Suppressor macrophage treated with lipopolysaccharide for 4 hours (primary cell): ENCODE measurements around the gene SAP30L.

Experiments
- DNase-seq: peaks from one replicate; pipeline ENCODE4 v3.0.0-alpha.2; 2020

SAP30L gene

DNA sequence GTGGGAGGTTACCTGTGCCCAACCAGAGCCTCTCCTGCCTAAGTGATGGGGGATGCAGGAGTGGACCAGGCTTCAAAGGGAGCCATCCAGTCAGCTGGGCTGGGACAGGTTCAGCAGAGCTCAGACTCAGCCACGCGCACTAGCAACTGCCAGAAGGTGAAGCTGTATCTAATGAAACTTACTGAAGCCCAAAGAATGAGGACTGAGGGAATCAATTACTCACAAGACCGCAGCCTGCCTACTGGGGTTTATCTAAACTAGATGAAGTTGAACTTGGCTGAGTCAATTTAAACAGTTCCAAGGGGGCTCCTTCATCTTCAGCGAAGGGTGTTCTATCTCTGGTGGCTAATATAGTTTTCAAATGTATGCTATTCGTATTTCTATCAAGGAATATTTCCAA lies 20.9 kb downstream of the SAP30L start:
- DNase-seq, result no peak

DNA sequence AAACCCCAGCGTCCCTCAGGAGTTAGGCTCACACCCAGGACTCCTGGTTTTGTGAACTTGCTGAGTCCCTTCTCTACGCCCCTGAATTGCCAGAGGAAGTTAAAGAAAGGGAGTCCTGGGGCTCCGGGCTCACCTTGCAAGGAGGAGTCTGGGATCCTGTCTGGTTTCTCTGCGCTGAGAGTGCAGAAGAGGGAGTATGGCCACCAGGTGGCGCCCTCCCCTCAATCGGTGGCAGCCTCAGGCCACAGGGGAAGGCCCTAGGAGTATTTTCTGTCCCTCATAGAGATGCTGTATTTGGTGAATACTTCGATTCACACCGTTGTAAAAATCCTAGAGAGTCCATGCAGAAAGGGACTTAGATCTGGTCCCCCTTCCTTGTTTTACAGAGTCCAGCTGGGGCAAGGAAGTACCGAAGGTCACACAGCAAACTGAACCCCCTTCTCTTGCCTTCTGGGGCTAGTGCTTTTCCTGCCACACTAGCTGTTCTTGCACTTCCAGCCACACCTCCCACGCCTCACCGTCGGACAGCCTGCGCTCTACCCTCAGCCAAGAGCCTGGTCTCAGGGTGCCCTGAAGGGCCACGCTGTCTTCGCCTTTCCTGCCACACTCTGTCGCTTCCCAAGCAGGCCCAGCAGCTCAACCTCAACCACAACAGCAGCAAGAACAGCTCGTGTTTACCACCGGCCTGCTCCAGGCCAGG lies 22.0 kb downstream of the SAP30L start:
- DNase-seq, result peak; percentile 79

DNA sequence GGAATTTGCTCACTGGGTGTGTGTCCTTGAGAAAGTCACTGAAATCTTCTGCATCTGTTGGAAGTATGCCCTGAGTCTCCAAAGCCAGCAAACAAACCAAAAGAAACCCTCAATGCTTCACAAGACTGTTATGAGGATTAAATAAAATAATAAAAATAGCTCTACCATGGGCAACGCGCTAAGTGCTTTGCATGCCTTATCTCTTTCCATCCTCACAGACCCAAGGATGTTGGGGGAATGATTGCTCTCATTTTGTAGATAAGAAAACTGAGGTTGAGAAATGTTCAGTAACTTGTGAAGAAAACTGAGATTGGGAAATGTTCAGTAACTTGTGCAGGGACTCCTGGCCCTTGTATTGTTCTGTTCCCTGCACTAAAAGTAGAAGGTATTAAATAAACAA lies 24.3 kb downstream of the SAP30L start:
- DNase-seq, result no peak

DNA sequence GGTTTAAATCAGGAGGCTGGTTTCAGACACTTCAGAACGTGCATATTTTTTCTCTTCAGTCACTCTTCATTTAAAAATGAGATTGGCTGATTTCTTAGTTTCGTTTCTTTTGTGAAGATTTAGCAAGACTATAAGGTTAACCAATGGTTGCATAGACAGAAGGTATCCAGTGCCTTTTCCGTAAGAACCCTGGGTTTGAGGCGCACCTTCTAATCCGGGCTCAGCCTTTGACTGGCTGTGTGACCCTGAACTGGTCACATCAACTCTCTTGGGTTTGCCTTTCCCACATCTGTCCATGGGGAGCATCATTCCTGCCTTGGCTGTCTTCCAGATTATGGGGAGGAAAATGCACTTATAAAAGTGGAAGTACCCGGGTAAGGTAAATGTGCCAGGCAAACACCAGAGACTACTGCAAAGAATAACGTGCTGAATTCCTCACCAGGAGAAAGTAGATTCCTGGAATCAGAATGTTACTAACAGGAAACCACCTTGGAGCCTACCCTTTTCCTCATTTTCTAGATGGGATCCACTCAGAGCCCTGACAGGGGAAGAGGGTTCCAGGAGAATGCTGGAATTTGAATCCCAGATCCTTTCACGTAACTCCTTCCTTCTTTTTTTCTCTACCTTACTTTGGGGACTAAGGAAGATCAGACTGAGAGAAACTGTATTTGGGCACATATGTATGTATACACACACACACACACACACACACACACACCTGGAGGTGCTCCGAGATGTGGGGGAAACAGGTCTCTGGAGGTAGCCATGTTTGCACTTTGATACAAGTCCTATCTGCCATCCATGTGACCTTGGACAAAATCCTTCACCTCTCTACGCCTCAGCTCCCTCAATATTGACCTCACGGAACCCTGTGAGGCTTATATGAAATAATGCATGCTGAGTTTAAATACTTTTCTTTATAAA lies 25.4 kb downstream of the SAP30L start:
- no peak for DNase-seq

DNA sequence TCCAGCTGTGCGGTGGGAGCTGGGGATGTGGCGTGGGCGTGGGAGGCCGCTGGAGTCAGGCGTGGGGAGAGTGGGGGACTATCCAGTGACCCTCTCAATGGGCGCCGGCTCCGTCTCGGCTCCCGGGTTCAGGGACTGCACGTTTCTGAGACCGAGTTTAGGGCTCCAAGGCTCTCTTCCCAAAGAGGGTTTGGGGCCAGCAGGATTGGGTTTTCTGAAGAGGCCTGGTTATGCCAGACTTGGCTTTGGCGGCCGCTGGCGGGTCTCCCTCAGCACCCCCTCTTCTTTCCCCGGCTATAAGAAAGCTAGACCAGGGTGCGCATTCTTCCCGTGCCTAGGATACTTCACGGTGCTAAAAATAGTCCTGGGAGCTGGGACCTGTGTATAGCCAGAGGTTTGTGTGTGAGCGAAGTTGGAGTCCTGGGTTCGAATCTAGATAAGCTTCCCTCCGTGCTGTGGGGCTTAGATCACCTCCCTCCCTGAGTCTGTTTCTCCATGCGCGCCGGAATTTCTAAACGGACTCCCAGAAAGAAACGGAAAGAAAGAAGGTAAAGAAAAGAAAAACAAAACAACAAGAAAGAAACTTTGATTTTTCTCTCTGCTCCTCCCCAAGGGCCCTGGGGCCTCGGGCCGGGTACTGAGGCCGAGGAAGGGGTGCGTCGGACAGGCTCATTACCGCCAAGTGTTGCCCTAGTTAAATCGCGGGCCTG lies 27.2 kb downstream of the SAP30L start:
- DNase-seq, result no peak

DNA sequence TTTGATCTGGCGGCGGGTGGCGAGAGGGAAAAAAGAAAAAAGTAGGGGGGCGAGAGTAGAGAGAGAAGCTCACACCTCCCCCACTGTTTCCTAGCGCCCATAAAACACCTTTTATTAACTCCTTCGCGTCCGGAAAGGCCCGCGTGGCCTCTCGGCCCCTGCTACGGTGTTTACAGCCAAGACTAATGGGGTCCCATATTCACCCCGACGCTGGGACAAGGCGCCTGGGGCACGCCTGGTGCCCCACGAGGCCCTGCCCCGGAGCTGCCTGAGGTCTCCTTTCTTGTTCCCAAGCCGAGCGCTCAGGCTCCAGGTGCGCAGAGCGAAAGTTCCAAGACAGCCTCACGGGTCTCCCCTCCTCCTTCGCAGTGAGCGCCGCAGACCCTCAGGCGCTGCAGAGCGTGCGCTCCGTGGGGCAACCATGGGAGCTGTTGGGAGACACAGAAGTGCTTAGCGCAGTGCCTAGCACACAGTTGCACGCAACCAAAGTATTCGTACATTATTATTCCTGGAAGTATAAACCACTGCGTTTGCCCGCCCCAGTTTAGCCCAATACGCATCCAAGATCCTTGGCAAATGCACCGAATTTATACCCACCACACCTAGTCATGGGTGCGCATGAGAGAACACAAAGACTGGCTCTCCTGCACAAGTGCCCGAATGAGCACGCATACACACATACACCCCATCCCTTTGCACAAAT lies 27.9 kb downstream of the SAP30L start:
- DNase-seq, result no peak

DNA sequence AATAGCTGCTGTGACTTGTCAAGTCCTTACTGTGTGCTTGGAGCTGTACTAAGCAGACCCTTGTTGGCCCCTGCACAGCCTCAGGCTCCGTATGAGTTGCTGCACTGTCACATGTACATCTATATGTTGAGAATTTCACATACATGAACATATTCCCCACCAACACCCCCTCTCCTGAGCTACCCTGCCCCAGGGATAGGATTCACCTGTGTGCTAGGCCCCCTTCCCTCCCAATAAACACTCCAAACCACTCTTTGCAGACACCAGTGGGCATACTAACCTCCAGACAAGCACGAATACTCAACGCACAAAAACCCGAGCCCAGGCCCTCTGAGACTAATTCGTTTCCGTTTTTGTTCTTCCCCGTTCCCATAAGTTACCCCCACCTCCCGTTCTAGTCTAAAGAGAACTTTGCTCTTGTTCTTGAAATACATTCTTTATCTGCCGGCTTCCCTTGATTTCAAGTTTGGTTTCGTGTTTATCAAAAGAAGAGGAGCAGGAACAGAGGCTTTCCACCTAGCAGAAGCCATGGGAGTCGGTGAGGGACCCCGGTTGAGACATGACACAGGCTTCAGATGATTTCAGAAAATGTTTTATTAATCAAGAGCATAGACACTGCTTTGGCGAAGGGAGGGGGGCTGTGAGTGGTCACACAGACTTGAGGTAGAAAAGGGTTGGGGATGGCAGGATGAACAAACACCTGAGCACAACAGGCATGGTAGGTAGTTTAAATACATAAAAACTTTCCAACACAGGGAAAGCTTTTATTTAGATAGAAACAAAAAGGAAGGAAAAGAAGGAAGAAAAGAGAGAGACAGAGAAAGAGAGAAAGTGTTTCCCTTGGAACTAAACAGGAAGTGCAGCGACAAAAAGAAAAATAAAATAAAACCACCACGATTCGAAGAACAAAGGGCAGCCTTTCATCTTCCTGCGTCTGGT lies 28.9 kb downstream of the SAP30L start:
- no peak for DNase-seq

DNA sequence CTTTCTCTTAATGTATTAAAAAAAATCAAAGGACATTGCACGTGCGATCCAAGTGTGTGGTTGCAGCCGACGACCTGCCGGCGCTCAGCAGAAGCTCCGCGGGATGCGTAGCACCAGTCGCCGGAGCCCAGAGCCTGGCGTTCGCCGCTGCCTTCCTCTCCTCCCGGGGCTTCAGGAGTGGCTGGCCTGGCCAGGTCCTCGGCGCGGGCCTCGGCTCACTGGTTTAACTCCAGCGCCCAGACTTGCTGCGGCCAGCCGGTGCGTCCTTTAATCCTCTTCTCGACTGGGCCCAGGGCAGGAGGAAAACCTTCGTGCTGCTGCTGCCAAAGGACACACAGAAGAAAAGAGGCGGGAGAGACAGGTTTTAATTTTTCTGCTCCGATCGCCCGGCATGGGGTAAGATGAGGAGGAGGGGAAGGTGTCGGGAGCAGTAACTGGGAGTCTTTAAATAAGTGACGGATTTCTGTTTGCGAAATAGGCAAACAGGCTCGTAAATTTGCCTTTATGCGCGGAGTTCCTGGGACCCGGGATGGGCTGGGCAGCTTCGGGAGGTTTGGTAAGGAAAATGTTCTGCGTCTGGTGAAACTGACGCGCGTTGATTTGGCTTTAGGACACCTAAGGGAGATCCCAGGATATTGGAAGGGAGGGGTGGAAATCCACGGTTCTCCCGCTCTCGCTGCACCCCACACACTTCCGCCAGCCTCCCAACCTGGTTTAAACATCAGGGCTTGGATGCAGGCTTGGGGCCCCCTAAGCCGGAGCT lies 30.0 kb downstream of the SAP30L start:
- DNase-seq, result no peak

DNA sequence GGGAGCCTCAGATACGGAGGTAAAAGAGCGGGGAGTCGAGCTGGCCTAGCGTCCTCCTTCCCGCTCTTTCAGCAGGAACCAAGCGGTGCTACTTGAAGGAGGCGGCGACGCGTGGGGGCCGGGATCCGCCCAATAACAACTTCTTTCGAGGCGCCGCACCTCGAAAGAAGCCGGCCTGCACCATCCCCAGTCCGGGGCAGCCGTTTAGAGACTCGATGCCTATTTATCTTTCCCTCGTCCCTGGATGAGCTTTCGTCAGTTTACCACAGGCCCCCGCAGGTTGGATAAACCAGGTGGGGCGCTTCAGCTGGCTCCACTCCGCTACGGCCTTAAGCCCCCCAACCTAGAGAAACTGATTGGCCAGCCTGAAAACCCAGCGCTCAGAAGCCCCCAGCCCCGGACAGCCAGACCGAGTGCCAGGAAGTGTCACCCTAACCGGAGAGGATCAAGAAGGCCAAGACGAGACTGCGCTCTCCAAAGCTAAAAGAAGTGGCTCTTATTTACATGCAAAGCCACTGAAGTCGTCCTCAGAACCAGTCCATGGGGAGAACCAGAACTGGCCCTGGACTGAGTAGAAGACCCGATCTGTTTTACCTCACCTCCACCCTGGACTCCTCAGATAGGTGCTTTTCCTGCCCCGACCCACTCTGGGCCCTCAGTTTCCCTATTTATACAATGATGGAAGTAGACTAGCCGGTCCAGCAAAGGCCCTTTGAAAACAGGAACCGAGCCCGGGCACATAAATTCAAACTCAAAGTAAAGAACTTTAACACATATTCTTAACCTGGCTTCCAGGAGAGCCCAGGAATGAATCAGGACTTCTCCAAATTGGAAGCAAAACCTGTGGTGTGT lies 30.8 kb downstream of the SAP30L start:
- no peak for DNase-seq

DNA sequence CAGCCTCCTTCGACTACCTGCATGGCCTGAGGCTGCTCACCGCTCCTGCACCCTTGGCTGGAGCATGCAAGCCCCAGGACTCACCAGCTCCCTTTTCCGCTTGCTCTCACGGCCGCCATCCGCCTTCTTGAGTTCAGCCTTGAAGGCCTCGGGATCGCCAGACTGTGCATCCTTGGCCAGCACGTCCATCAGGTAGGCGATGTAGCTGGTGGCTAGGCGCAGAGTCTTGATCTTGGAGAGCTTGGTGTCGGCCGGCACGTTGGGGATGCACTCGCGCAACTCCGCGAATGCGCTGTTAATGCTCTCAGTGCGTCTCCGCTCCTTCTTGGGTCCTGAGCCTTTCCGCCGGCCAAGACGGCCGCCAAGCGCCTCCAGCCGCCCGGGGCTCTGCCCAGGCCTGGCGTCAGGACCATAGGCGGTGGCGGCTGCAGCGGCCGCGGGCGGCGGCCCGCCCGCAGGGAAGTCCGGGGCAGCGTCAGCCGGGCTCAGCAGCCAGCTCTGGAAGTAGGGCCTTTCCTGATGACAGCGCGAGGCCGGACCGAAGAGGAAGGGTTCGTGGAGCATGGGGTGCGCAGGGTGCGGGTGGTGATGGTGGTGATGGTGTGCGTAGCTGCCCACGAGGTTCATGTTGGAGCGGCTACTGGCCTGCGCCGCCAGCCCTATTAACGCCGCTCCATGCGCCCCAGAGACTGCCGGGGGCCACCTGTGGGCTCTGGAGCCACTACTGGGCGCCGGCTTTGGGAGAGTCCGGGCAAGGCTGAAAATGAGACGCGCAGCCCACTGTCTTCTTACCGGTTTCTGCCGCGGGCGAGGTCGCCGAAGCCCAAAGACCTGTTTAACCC lies 31.8 kb downstream of the SAP30L start:
- peak; percentile 56 for DNase-seq

DNA sequence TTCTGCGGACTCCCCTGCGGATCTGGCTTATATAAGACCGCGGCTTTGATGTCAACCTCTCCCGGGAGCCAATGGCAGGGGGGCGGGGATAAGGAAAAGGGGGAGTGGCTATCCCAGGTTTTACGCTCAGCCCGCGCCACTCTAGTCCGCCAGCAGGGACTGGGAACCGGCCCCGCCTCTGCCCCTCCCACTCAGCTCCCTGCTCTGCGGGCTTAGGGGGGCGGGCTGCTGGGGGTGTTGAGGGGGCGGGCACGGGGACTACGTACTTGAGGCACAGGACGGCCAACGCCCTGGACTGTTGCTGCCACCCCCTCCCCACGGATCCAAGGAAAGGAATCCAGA lies 32.4 kb downstream of the SAP30L start, which contains the start of gene HAND1:
TSS of gene HAND1 (minus strand) at position 4 of the 342 bp plus-strand sequence. CDS start 219 bp downstream, outside the sequence.
- DNase-seq, result no peak

DNA sequence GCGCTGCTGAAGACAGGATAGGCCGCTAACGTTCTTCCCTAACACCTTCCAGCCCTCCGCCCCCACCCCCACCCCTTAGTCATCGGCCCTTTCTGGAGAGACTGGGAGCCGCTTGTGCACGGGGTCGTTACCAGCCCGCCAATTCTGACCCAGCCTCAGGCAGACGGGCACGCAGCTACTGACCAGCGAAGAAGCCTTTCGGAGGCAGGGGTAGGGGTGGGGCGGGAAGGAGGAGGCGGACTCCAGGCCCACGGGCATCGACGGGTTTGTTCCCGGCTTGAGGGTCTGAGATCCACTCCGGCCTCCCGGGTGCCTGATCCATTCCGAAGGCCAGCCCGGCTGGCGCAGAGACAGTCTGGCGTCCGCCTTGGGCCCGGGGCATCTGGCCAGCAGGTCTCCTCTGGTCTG lies 33.0 kb downstream of the SAP30L start:
- DNase-seq, result no peak

DNA sequence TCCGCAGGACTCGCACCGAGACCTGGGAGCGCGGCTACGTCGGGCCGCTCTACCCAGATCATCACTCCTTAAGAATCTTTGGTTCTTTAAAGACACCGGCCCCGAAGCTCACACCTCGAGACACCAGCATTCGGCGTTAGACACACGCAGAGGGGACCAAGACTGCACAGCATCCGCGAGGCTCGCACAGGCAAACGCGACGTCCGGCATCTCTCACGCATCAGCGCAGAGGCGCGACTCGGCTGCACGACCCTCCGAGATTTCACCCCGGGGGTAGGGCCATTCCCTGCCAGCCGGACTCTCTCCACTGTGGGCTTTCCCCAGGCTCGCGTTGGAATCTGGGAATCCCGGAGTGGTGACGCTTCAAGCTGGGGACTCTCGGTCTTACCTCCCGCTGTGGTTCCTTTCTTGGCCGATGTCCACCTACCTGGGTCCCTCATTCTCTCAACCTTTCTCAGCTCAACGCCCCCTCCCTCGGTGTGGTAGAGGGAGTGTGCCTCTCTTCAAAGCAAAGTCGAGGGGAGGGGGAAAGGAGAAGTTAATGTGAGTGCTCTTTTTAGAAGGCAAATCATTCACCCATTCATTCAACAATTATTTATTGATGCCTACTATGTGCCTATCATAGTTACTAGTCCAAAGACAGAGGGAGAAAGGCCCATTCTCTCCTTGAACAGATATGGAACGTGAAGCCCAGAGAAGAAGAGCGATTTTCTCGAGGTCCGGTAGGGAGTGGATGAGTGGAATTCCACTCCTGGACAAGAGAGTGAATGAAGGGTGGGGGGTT lies 33.6 kb downstream of the SAP30L start:
- no peak for DNase-seq

DNA sequence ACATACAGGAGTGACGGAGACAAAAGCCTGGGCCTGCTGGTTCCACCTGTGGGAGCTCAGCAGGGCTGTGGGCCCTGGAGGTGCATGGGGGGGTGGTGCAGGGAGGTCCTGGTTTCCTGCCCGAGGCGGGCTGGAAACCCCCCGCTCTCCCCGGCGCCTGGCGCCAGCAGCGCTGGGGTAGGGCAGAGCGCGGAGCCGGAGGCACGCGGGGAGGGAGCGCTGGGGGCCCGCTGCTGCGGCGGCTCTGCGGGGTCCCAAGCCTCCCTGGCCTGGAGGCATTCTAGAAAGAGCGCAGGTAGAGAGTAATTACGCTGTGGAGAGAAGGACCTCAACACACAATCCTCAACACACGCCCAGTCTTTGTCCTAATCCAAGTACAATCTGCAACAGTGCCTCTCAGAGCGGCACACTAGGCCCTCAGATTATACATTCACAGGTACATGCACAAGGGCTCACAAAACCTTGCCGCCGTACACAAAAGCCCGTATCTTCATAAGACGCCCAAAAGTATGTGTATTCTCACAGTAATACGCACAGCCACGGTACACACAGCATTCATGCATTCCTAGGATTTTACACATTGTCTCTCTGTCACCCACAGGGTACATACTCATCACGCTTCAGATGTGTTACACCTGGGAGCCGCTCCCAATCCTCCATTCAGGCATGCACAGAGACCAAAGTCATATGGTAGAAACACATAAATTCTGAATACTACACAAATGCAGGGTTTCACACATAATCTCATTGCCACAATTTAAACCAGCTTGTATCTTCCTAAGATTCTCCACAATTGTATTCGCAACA lies 34.4 kb downstream of the SAP30L start:
- DNase-seq, result no peak

DNA sequence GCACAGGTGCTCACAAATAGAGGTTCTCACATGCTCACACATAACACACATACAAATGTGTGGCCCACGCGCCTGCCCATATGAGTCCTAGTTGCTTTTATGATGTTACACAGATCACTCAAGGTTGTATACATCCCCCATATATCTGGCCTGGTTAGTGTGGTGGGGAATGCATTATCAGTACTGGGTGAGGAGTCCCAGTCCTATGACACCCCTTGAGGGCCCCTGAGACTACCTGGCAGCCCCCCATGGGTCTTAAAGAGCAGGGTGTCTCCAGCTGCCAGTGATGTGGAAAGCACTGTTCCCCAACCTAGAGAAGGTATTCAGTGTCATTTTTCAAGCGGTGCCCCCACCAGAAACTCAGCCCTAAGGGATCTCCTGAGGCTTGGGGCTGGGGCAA lies 35.0 kb downstream of the SAP30L start:
- no peak for DNase-seq

DNA sequence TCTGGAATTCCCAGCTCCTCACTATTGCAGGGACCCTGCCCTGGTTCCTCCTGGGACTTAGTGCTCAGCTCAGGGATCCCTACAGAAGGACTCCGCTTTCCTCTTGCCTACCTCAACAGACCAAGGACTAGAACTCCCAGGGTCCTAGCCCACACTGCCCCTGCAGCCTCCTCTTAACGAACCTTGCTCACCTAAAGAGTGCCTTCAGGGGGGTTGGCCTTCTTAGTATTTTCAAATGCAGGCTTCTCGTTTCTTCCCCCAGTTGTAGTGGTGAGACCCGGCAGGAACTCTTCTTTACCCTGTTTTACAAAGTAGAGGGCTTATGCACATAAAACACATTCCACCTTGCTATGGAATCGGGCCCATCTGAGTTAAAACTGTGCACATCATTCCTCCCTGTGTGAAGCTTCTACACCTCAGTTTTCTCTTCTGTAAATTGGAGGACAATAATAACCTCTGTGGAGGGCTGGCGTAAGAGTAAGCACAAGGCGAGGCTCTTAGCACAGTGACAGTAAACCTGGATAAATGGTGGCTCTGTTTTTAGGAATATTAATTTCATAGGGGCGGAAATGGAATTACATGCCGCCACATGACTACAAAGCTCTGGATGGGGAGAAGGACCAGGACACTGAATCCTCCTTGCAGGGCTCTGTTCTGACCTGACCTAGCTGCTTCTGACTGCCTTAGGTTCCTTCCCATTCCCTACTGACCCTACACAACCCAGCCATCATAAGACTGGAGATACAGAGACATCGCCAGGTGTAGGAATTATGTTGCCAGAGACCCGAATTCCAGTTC lies 36.0 kb downstream of the SAP30L start:
- DNase-seq, result no peak
